SK-N-SH treated with all-trans-retinoic acid at 6 μM for 48 hours (cell line): Measurements from ENCODE around the gene DUS2.

Source experiments
- ATAC-seq: fragments of 200-7000 bp; cut with Tn5 transposase; 3 replicates; pipeline ENCODE4 v1.9.1; 2020; ENCODE audit warnings: mild to moderate bottlenecking, moderate library complexity
- ARNTL ChIP-seq: fragments of 450-650 bp; formaldehyde crosslinking; IDR thresholded peaks from 2 replicates; pipeline ENCODE4 v1.5.0; 2020; ENCODE audit warnings: low read depth, mild to moderate bottlenecking, moderate library complexity, borderline replicate concordance
- CSDC2 ChIP-seq: fragments of 250-450 bp; sonication (Bioruptor Pico); IDR thresholded peaks from 2 replicates; pipeline ENCODE4 v1.5.0; 2020; ENCODE audit warnings: mild to moderate bottlenecking, moderate library complexity
- GLIS3 ChIP-seq: fragments of 250-450 bp; sonication (Bioruptor Pico); IDR thresholded peaks from 2 replicates; pipeline ENCODE4 v1.5.0; 2020; ENCODE audit warnings: mild to moderate bottlenecking, moderate library complexity
- ISL1 ChIP-seq: fragments of 250-450 bp; sonication (Bioruptor Pico); IDR thresholded peaks from 2 replicates; pipeline ENCODE4 v2.1.2; 2022; ENCODE audit warnings: mild to moderate bottlenecking, moderate library complexity
- OSR1 ChIP-seq: fragments of 250-450 bp; sonication (Bioruptor Pico); IDR thresholded peaks from 2 replicates; pipeline ENCODE4 v1.8.0; 2022; ENCODE audit warnings: moderate library complexity, mild to moderate bottlenecking, inconsistent platforms
- PPARA ChIP-seq: fragments of 250-450 bp; sonication (Bioruptor Pico); IDR thresholded peaks from 2 replicates; pipeline ENCODE4 v1.5.0; 2020; ENCODE audit warnings: mild to moderate bottlenecking, borderline replicate concordance
- RARB ChIP-seq: fragments of 250-450 bp; sonication (Bioruptor Pico); IDR thresholded peaks from 2 replicates; pipeline ENCODE4 v1.8.0; 2021; ENCODE audit warnings: mild to moderate bottlenecking, moderate library complexity
- SNAI2 ChIP-seq: fragments of 250-450 bp; sonication (Bioruptor Pico); IDR thresholded peaks from 2 replicates; pipeline ENCODE4 v1.5.0; 2020; ENCODE audit warnings: mild to moderate bottlenecking, moderate library complexity
- TCF4 ChIP-seq: fragments of 250-450 bp; sonication (Bioruptor Pico); IDR thresholded peaks from 2 replicates; pipeline ENCODE4 v1.8.0; 2021; ENCODE audit warnings: mild to moderate bottlenecking, moderate library complexity, borderline replicate concordance
- TOX ChIP-seq: fragments of 250-450 bp; sonication (Bioruptor Pico); IDR thresholded peaks from 2 replicates; pipeline ENCODE4 v1.8.0; 2021; ENCODE audit warnings: mild to moderate bottlenecking, moderate library complexity, borderline replicate concordance
- ZC3H10 ChIP-seq: fragments of 250-450 bp; sonication (Bioruptor Pico); IDR thresholded peaks from 2 replicates; pipeline ENCODE4 v1.5.1; 2021; ENCODE audit warnings: mild to moderate bottlenecking, moderate library complexity
- ZNF565 ChIP-seq: fragments of 450-650 bp; formaldehyde crosslinking; conservative IDR thresholded peaks from 2 replicates; pipeline ENCODE4 v1.5.0; 2020; ENCODE audit warnings: low read depth, mild to moderate bottlenecking, moderate library complexity
- ZNF70 ChIP-seq: fragments of 450-650 bp; formaldehyde crosslinking; IDR thresholded peaks from 2 replicates; pipeline ENCODE4 v1.5.0; 2020; ENCODE audit warnings: mild to moderate bottlenecking, moderate library complexity
- ZNF8 ChIP-seq: fragments of 450-650 bp; formaldehyde crosslinking; IDR thresholded peaks from 2 replicates; pipeline ENCODE4 v1.5.0; 2020; ENCODE audit warnings: mild to moderate bottlenecking, moderate library complexity
- TF ChIP-seq, protein P1 (sequence below): fragments of 250-450 bp; sonication (Bioruptor Pico); IDR thresholded peaks from 2 replicates; pipeline ENCODE4 v1.8.0; 2021; ENCODE audit warnings: low read depth, mild to moderate bottlenecking, moderate library complexity, borderline replicate concordance
- TF ChIP-seq, protein P2 (sequence below): fragments of 250-450 bp; sonication (Bioruptor Pico); IDR thresholded peaks from 2 replicates; pipeline ENCODE4 v1.5.0; 2020; ENCODE audit warnings: mild to moderate bottlenecking, moderate library complexity
- TF ChIP-seq, protein P3 (sequence below): fragments of 250-450 bp; sonication (Bioruptor Pico); IDR thresholded peaks from 2 replicates; pipeline ENCODE4 v1.5.1; 2020; ENCODE audit warnings: low read depth, mild to moderate bottlenecking, moderate library complexity
- TF ChIP-seq, protein P4 (sequence below): fragments of 250-450 bp; sonication (Bioruptor Pico); IDR thresholded peaks from 2 replicates; pipeline ENCODE4 v1.5.1; 2021; ENCODE audit warnings: mild to moderate bottlenecking, moderate library complexity

Gene DUS2

DNA sequence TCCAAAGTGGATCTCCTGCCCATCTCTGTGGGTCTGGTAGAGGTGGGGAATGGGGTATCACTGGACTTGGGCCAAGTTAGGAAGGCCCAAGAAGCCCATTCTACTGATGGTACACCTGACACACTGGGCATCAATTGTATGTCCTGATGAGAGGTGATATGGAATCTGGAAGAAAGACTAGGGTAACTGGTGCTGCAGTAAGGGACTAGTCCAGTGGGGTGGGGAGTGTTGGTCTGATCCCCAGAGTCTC is 56.2 kb downstream of the DUS2 start:
- no peak for TF ChIP-seq PPARA (CRISPR knock-in tag)
- no peak for TF ChIP-seq ARNTL (CRISPR knock-in tag)
- TF ChIP-seq, protein P1, sequence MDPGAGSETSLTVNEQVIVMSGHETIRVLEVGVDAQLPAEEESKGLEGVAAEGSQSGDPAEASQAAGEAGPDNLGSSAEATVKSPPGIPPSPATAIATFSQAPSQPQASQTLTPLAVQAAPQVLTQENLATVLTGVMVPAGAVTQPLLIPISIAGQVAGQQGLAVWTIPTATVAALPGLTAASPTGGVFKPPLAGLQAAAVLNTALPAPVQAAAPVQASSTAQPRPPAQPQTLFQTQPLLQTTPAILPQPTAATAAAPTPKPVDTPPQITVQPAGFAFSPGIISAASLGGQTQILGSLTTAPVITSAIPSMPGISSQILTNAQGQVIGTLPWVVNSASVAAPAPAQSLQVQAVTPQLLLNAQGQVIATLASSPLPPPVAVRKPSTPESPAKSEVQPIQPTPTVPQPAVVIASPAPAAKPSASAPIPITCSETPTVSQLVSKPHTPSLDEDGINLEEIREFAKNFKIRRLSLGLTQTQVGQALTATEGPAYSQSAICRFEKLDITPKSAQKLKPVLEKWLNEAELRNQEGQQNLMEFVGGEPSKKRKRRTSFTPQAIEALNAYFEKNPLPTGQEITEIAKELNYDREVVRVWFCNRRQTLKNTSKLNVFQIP (CRISPR knock-in tag), result no peak
- no peak for TF ChIP-seq ISL1 (CRISPR knock-in tag)
- TF ChIP-seq CSDC2 (CRISPR knock-in tag), result no peak
- no peak for TF ChIP-seq RARB
- TF ChIP-seq ZNF70 (CRISPR knock-in tag), result no peak
- TF ChIP-seq, protein P2, sequence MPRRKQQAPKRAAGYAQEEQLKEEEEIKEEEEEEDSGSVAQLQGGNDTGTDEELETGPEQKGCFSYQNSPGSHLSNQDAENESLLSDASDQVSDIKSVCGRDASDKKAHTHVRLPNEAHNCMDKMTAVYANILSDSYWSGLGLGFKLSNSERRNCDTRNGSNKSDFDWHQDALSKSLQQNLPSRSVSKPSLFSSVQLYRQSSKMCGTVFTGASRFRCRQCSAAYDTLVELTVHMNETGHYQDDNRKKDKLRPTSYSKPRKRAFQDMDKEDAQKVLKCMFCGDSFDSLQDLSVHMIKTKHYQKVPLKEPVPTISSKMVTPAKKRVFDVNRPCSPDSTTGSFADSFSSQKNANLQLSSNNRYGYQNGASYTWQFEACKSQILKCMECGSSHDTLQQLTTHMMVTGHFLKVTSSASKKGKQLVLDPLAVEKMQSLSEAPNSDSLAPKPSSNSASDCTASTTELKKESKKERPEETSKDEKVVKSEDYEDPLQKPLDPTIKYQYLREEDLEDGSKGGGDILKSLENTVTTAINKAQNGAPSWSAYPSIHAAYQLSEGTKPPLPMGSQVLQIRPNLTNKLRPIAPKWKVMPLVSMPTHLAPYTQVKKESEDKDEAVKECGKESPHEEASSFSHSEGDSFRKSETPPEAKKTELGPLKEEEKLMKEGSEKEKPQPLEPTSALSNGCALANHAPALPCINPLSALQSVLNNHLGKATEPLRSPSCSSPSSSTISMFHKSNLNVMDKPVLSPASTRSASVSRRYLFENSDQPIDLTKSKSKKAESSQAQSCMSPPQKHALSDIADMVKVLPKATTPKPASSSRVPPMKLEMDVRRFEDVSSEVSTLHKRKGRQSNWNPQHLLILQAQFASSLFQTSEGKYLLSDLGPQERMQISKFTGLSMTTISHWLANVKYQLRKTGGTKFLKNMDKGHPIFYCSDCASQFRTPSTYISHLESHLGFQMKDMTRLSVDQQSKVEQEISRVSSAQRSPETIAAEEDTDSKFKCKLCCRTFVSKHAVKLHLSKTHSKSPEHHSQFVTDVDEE (CRISPR knock-in tag), result no peak
- TF ChIP-seq ZC3H10 (CRISPR knock-in tag), result no peak
- TF ChIP-seq ZNF565, result no peak
- TF ChIP-seq, protein P3, sequence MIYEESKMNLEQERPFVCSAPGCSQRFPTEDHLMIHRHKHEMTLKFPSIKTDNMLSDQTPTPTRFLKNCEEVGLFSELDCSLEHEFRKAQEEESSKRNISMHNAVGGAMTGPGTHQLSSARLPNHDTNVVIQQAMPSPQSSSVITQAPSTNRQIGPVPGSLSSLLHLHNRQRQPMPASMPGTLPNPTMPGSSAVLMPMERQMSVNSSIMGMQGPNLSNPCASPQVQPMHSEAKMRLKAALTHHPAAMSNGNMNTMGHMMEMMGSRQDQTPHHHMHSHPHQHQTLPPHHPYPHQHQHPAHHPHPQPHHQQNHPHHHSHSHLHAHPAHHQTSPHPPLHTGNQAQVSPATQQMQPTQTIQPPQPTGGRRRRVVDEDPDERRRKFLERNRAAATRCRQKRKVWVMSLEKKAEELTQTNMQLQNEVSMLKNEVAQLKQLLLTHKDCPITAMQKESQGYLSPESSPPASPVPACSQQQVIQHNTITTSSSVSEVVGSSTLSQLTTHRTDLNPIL (CRISPR knock-in tag), result no peak
- TF ChIP-seq TCF4 (CRISPR knock-in tag), result no peak
- no peak for TF ChIP-seq GLIS3 (CRISPR knock-in tag)
- TF ChIP-seq, protein P4, sequence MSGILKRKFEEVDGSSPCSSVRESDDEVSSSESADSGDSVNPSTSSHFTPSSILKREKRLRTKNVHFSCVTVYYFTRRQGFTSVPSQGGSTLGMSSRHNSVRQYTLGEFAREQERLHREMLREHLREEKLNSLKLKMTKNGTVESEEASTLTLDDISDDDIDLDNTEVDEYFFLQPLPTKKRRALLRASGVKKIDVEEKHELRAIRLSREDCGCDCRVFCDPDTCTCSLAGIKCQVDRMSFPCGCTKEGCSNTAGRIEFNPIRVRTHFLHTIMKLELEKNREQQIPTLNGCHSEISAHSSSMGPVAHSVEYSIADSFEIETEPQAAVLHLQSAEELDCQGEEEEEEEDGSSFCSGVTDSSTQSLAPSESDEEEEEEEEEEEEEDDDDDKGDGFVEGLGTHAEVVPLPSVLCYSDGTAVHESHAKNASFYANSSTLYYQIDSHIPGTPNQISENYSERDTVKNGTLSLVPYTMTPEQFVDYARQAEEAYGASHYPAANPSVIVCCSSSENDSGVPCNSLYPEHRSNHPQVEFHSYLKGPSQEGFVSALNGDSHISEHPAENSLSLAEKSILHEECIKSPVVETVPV, result no peak
- TF ChIP-seq SNAI2, result no peak
- TF ChIP-seq TOX (CRISPR knock-in tag), result no peak
- no peak for TF ChIP-seq OSR1 (CRISPR knock-in tag)
- no peak for ATAC-seq

DNA sequence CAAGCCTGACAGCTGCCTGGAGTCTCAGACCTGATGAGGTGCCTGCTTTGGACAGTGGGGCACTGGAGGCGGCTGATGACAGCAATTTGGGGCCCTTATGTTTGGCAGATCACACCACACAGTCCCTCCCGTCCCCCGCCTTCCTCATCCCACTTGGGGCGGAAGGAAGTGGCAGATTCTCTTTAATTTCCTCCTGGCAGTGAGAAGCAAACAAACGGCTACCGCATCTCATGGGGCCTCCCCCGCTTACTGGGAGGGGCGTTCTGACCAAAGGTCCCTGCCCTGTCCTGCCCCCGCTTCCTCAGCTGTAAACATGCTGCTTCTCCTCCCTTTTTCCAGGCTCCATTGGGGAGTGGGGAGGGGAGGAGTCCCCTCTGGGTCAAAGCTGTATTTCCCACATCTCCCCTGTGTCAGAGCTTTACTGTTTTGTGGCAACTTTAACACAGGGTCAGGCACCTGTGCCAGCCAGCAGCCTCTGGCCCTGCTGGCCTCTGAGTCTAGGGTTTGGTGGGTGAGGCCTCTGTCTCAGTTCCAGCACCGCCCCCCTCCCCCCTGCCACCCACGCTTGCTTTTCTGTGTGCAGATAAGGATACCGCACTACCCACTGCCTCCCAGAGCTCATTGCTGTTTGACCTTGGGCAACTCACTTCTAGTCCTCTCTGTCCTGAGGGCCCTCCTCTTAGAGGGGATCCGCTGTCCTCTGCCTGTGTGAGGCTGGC is 56.7 kb downstream of the DUS2 start:
- no peak for ATAC-seq
- TF ChIP-seq, protein P3 (CRISPR knock-in tag), result no peak
- no peak for TF ChIP-seq SNAI2
- TF ChIP-seq, protein P2 (CRISPR knock-in tag), result no peak
- TF ChIP-seq ARNTL (CRISPR knock-in tag), result no peak
- TF ChIP-seq, protein P4, result no peak
- no peak for TF ChIP-seq ZNF8 (CRISPR knock-in tag)
- no peak for TF ChIP-seq PPARA (CRISPR knock-in tag)
- no peak for TF ChIP-seq RARB
- TF ChIP-seq CSDC2 (CRISPR knock-in tag), result no peak
- no peak for TF ChIP-seq TCF4 (CRISPR knock-in tag)
